Mucosa of descending colon (tissue), 3 donors: ENCODE data around the gene CAB39. TPM values are rescaled to one million over a fixed set of nuclear protein-coding genes. Genes with fewer than 3 reads are reported as not detected.

Experiments
- ATAC-seq: fragments of 200-7000 bp; cut with Tn5 transposase; one replicate; pipeline ENCODE4 v1.9.1; 2020; ENCODE audit warnings: mild to moderate bottlenecking, moderate library complexity
- DNase-seq, 3 donors: peaks; one replicate each; pipeline ENCODE4 v3.0.0-alpha.2; 2020
- H3K36me3 ChIP-seq: fragments of 200-600 bp; one replicate; pipeline ENCODE4 v1.8.0; 2021; ENCODE audit warnings: low read depth, mild to moderate bottlenecking
- H3K4me1 ChIP-seq: fragments of 200-600 bp; one replicate; pipeline ENCODE4 v1.8.0; 2021; ENCODE audit warnings: low read depth, mild to moderate bottlenecking
- H3K4me3 ChIP-seq: fragments of 200-600 bp; one replicate; pipeline ENCODE4 v1.8.0; 2021; ENCODE audit warnings: mild to moderate bottlenecking
- H3K9me3 ChIP-seq: fragments of 200-600 bp; one replicate; pipeline ENCODE4 v1.8.0; 2021; ENCODE audit warnings: mild to moderate bottlenecking
- CTCF ChIP-seq: fragments of 200-600 bp; IDR thresholded peaks from one replicate; pipeline ENCODE4 v1.8.0; 2022; ENCODE audit warnings: antibody characterized with exemption, mild to moderate bottlenecking
- intact Hi-C, 2 donors: fragments of 100-400 bp; cut with DNase I in 1 of 2; cut with micrococcal nuclease in 1 of 2; formaldehyde crosslinking; loops; one replicate each; pipeline versions ENCODE4 v1.11.0 to v1.11.1; 2022; cut with DNase I, micrococcal nuclease
- total RNA-seq, 3 donors: library from RNA; stranded (reverse); fragmentation: NEBNext Ultra II Directional in 2 of 3; extraction: Animal tissue kit (Norgen Biotek cat#: 25700) in 2 of 3; gene quantifications; one replicate each; pipeline versions ENCODE4 v1.2.1 to v1.2.4, GENCODE V29; 2021 to 2023
- donor health status: DM: no; HTN: no; CAD: no; lungs with moderate emphysema.
- donor health status: DM: no; HTN: no; CAD: no.
- donor health status: DM: no; HTN: yes; CAD: no.

CAB39 gene
- total RNA-seq, 3 donors from 2014 or later = 112 to 155 (median 115) TPM

GRCh38 chr2:230863031-230863430 lies 150.4 kb downstream of the CAB39 start:
- ATAC-seq (no peak), DNase-seq (no peak)
- H3K9me3 ChIP-seq = no peaks in the 10 kb centered on the region
- H3K4me1 ChIP-seq = peaks cover 25% of the 10 kb centered on the region
- no peak for TF ChIP-seq CTCF
- no peaks in the 10 kb centered on the region for H3K36me3 ChIP-seq
- intact Hi-C loops = no loop called here
- no peak overlapping the region for H3K4me3 ChIP-seq

GRCh38 chr2:230863442-230864121 lies 150.9 kb downstream of the CAB39 start:
- intact Hi-C loops = no loop called here
- Histone ChIP-seq H3K36me3 (no peaks in the 10 kb centered on the region), H3K9me3 (no peaks in the 10 kb centered on the region), H3K4me3 (no peak overlapping the region), H3K4me1 (peaks cover 30% of the 10 kb centered on the region)
- DNase-seq (peak in 2 of 3 donors; percentile 36), ATAC-seq (no peak)
- no peak for TF ChIP-seq CTCF

GRCh38 chr2:230864122-230864604 lies 151.5 kb downstream of the CAB39 start:
- Histone ChIP-seq H3K4me1 (peaks cover 36% of the 10 kb centered on the region), H3K9me3 (no peaks in the 10 kb centered on the region), H3K4me3 (no peak overlapping the region), H3K36me3 (no peaks in the 10 kb centered on the region)
- no peak for TF ChIP-seq CTCF
- intact Hi-C loops = no loop called here
- no peak for ATAC-seq
- DNase-seq = peak in 1 of 3 donors; percentile 25

GRCh38 chr2:230864605-230865306 lies 152.1 kb downstream of the CAB39 start, which contains the start of gene ITM2C:
ITM2C (plus strand) TSS chr2:230864942; CDS start chr2:230865026, 84 bp downstream.
- intact Hi-C loops = no loop called here
- H3K4me1 ChIP-seq = peaks cover 40% of the 10 kb centered on the region
- no peaks in the 10 kb centered on the region for H3K36me3 ChIP-seq
- ATAC-seq = peak; percentile 80
- peak within 1 kb of the TSS; percentile 100 for H3K4me3 ChIP-seq
- H3K9me3 ChIP-seq = no peaks in the 10 kb centered on the region
- peak; percentile 86 to 92 (median 90) for DNase-seq
- peak; percentile 75 for TF ChIP-seq CTCF

- DNase-seq (peak in 2 of 3 donors; percentile 64 to 70), ATAC-seq (peak; percentile 2)
- H3K4me1 ChIP-seq = peaks cover 46% of the 10 kb centered on the region
- no peaks in the 10 kb centered on the region for H3K9me3 ChIP-seq
- H3K4me3 ChIP-seq = peak overlapping the region; percentile 100
- intact Hi-C loops = no loop called here
- TF ChIP-seq CTCF = no peak
- no peaks in the 10 kb centered on the region for H3K36me3 ChIP-seq
Measured at GRCh38 chr2:230865307-230865765, 152.7 kb downstream of the CAB39 start.
